HG02870 (cell line): ENCODE data around the gene CHID1.

Source experiments
- ATAC-seq: cut with Tn5 transposase; IDR thresholded peaks from one replicate; pipeline ENCODE4 v1.9.1; 2021; ENCODE audit warnings: mild to moderate bottlenecking, moderate library complexity; ENCODE audit not compliant: unreplicated experiment

The CHID1 gene

DNA sequence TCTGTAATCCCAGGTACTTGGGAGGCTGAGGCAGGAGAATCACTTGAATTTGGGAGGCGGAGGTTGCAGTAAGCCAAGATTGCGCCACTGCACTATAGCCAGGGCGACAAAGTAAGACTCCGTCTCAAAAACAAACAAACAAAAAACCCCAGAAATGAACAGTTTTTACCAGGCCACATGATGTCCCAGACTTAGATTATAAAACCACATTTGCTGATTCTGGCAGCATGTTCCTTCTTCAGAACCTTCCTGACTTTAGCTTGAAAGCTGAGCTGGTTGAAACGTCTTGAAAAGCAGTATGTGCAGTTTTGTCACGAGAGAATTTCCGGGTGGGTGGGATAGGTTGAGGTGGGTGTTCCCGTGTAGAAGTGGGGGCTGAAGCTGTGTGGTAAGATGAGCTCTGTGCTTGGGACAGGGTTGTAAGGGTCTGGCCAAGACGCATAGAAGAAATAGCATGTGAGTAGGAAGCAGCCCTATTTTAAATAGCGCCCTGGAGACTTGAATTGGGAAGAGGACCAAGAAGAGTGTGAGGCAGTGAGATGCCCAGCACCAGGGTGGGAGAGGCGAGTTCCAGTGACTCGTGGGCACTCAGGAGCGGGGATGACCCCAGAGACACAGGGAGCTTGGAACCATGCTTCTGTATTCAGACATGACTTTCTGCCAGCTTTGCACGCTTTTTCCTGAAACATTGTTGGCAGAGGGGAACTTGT is 22.7 kb upstream of the CHID1 start:
- no peak for ATAC-seq

DNA sequence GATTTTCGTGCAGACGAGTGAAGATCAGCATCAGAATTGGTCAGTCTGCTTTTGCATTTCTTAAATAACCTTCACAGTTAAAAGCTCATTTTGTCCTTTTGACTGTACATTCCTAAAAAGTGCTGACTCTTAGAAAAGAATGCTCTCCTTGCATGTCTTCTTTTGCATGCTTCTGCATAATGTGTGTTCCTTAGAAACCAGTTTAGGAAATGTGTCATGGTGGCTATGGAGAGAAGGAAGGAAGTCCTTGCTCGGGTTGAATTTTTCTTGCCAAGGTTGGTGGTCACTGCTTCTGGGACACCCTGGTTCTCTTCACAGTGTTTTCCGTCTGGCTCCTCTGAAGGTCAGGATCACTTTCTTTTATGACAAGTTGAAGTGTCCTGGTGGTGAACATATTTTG is 21.8 kb upstream of the CHID1 start:
- no peak for ATAC-seq

DNA sequence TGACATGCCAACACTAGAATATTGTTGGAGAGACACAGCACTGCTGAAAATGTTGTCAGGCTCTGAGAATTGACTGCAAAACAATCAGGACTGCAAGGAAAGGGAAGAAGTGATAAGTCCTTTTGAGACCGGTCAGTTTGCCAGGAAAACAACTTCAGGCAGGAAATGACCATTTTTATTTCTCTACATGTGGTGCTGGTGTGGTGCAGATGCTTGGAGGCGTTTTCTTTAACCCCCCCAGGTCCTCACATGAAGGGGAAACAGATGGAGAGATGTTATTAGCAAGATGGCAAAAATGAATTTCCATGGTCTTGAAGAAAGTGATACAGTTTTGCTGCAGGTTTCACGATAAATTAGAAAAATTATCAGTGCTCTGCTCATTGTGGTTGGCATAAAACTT is 20.8 kb upstream of the CHID1 start:
- ATAC-seq, result no peak

DNA sequence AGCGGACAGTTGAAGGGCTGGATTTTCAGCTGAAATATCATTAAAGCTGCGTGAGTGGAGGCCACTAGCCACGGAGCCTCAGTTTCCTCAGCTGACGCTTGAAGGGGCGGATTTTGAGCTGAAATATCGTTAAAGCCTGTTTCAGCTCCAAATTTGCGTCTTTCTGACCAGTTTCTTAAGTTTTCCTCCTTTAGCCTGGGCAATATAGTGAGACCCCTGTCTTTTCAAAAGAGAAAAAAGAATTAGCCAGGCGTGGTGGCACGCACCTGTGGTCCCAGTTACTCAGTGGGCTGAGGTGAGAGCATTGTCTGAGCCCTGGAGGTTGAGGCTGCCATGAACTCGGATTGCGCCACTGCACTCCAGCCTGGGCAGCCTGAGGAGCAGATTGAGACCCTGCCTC is 18.8 kb upstream of the CHID1 start:
- ATAC-seq, result no peak

DNA sequence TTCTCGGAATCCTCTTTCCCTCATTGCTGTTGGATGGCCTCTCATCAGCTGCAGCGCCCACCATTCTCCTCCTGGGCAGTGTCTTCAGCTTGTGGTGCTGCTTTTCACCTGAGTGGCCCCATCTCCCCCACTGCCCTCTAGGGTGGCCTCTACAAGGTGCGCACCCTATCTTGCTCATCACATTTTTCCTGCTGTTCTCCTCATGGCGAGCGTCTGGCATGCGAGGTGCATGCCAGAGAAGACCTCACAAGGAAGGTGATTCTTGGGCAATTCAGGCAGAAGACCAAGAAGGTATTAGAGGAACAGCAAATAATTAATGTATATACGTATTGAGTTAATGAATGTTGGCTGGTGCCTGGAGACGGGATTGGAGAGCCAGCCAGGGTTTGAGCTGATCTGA is 18.2 kb upstream of the CHID1 start:
- no peak for ATAC-seq

DNA sequence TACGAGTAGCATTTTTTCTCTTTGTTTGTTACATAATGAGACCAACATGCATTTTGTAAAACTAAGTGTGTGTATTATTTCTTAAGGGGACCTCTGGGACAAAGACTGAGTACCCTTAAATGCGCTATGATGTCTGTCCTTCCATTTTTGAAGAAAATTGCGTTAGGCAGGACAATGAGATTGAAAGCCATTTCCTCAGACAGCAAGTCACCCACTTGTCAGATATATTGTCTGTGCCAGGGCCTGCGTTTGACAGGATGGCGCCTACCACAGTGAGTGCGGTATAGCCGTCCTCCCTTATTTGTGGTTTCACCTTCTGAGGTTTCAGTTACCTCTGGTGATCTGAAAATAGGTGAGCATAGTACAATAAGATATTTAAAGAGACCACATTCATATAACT is 17.3 kb upstream of the CHID1 start:
- ATAC-seq, result no peak

DNA sequence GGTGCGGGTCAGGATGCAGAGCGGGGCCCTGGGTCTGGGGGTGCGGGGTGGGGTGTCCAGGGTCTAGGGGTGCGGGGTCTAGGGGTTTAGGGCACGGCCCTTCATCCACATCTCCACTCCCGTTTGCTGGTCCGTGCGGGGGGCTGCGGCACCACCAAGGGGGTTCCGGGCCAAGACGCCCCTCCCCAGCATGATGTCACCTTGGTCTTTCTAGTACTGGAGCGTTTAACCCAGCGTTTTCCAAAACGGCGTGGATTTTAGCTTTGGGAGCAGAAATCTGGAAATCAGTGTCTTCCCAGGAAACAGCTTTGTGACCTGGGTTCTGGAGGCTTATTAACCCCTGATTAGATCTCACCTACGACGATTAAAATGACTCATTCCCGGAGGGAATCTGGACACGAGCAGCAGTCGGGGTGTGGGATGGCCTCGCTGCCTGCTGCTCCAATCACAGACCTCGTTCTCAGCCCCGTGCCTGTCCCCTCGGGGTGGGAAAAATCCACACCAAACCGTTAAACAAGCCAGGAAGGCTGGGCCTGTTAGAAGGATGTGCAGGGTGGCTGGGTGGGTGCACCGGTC is 15.8 kb upstream of the CHID1 start:
- ATAC-seq, result no peak

DNA sequence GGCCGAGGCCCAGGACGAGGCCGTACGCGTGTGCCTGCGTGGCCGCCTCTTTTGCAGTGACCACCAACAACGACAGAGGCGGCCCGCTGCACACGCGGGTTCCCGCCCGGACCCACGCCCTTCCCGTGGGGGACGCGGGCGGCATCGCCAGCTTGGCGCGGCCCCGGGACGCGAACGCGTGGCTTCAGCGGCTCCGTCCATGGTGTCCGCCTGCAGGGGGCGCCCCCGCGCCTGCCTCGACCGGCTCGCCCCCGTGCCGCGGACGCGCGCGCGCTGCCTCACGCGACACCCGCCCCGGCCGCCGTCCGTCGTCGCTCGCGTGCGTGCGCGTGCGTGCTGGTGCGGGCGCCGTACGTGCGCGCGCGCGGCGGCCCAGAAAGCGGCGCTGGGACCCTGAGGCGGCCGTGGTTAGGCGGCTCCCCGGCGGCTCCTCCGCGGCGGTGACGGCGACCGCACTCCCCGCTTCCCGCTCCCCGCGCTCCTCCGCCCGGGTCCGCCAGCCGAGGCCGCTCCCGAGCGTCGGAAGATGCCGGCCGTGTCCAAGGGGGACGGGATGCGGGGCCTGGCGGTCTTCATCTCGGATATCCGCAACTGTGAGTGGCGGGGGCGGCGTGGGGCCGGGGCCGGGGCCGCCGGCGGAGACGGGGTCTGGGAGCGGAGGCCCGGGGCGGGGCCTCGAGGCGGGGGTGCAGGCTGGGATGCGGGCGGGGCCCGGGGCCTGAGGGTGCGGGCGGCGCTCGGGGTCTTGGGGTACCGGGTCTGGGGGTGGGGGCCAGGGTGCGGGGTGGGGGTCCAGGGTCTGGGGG is 15.1 kb upstream of the CHID1 start, which contains the start of gene AP2A2:
Gene AP2A2 (plus strand): TSS at position 375 of the 806 bp plus-strand sequence. CDS start 152 bp downstream, at position 527.
- peak; percentile 59 for ATAC-seq

DNA sequence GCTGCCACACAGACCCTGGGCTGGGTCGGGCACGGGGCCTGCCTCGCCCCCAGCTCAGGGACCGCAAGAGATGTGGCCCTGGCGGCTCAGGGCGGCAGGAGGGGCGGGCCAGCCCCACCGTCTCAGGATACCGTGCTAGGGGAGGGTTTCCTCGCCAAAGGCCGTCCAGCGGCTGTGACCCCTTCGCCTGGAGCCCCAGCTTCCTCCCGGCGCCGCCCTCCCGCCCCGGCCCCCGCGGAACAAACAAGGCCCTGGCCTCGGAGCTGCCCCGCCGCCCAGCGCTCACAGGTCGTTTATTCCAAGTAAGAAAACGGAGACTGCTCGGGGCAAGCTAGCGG is 14.5 kb upstream of the CHID1 start:
- no peak for ATAC-seq

DNA sequence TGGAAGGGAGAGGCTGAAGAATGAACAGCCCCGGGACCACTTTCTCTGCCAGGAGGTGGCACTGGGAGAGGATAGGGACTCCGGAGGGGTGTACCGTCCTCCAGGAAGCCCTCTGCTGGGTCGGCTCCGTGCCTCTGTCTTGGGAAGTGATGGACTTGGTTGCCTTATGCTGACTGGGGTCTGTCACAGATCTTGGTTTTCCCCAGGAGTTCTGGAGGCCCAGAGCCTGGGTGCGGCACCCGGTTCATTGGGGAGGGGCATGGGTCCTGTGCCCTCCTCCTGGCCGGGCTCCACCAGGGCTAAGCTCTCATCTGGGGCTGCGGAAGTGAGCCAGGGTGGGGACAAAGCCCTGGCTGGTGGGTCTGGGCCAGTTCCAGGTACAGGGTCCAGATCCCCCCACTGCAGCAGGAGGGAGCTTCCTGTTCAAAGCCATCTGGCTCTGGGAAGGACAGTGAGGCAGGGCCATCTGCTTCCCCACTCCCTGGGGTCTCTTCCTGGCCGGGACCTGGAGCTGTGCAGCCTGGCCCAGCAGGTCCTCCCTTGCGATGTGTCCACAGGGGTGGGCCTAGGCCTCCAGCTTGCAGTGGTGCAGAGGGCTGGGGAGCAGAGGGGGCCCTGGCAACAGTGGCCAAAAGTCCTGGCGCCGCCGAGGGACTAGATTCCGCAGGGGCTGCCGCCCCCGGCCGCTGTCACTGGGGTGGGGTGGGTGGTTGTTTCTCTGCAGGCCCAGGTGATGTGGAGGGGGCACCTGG is 14.0 kb upstream of the CHID1 start:
- no peak for ATAC-seq

DNA sequence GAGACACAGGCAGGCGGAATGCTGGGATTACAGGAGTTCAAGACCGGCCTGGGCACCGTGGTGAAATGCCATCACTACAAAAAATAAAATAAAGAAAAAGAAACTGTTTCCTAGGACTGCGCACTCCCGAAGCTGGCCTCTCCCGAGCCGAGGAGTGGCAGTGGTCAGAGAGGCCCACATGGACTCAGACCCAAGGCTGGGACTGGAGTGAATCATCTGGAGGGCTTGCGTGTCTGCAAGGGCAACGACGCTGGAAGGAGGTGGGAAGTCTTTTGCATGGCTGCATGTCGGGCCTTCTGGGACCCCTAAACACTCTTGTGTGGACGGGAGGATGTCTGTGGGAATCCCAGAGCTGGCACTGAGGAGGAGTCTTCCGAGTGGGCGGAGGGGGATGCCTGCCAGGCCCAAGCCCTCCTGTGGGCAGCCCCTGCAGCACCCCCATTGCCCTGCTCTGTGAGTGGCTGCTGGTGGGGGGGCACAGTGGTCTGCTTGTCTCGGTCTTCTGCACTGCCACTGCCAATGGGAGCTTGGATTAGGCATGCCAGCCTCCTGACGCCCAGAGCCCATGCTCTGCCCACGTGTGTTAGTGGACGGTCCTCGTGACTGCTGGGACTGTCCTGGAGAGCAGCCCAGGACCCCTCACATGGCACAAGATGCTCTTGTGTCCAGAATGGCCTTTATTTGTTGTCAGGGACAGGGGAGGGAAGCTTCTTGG is 13.2 kb upstream of the CHID1 start:
- ATAC-seq, result no peak

DNA sequence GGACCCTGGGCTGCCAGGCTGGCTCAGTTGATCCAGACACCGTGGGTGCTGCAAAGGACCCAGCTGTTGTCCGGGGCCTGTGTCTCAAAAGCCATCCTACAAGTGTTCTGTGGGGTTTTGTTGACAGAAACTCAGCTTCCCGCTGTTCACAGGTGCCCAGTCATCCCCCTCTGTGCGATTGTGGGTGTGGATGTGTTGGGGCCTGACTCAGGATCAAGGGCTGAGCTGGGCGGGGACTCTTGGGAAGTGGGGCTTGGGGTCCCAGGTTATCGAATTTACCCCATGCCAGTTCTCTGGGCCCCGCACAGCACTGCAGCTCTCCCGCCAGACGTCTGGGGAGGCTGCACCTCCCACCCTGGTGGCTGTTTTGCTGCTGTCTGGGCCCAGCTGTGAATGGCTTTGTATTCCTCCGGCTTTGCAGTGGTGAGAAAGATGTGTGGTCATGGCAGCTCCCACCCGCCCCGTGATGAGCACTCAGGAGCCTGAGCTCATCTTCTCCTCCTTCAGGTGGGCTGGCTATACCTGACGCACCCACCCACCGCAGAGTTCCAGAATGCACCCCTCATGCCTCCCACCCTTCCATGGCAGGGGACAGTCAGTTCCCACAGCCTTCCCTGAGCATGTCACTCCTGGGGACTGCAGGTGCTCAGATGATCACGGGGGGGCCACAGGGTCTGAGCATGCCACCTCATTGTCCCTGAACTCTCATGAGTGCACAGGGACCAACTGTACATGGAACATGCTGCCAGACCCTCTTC is 11.5 kb upstream of the CHID1 start:
- ATAC-seq, result no peak

DNA sequence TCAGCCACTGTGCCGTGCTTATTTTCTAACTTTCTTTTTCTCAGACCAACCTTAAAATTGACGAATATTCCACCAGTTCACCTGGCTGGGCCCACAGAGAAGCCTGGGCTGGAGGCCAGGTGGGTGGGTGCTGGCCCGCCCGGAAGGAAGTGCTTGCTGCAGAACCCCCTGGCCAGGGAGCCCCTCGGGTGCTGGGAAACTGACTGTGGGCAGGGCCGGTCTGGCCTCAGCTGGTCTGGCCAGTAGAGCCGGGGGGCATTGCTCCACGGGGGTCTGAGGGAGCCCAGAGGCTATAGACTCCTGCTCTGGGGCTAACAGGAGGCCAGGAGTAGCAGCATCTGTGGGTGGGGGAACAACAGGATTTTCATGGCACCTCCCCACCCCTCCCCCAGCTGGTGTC is 6.8 kb upstream of the CHID1 start:
- ATAC-seq, result no peak

DNA sequence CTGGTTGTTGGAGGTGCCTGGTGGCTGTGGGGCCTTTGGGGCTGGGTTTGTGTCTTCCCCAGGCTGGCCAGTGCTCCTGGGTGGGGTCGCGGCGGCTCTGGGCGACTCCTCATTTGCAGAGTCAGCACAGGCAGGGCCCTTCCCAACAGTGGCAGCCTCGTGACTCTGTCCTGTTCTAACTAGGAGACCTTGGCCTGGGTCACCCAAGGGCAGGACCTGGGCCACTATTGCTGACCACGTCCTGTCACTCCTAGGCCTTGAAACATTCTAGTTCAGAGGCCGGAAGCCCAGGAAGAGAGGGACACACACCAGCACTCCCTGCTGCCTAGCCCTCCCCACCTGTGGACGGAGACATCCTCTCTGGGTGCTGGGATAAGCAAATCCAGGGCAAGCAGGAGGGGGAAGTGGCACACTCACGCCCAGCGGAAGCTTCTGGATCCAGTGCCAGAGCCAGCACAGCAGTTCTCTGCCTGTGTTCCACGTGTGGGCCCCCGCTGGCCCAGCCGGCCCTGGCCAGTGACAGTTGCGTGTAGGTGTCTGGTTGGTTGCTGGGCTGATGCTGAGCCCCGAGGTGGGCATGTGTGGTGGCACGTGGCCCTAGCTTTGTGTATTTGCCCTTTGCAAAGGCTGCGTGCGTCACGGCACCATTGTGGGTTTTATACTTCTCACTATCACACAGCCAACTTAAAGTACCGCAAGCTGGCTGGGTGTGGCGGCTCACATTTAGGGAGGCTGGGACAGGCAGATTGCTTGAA is 4.3 kb upstream of the CHID1 start:
- no peak for ATAC-seq

DNA sequence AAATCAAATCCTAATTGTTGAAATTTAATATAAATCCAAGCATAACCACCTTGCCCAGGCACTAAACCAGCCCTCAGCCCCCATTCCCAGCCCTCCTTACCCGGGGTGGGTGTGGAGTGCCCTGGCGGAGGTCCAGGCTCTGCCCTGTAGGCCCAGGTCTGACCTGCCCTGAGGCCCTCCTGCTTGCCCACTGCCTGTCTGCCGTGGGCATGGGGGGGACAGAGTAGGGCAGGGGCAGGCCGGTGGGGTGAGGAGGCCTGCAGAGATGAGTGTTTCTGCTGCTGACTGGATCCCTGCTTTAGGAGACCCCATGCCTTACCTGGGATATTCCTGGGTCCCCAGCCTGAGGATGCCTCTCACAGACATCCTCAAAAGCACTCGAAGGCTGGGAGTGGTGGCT is 3.6 kb upstream of the CHID1 start:
- ATAC-seq, result no peak

DNA sequence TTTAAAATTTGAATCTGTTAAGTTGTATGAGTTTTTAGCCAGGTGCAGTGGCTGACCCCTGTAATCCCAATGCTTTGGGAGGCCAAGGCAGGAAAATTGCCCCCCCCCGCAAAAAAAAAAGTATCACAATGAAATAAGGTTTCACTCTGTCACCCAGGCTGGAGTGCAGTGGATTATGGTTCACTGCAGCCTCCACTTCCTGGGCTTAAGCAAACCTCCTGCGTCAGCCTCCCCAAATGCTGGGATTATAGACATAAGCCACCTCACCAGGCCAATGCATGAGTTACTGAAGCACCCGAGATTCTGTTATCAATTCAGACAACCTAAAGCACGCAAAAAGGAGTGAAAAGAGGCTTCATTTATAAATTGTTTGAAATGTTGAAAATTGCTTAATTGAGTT is 2.4 kb upstream of the CHID1 start:
- no peak for ATAC-seq

DNA sequence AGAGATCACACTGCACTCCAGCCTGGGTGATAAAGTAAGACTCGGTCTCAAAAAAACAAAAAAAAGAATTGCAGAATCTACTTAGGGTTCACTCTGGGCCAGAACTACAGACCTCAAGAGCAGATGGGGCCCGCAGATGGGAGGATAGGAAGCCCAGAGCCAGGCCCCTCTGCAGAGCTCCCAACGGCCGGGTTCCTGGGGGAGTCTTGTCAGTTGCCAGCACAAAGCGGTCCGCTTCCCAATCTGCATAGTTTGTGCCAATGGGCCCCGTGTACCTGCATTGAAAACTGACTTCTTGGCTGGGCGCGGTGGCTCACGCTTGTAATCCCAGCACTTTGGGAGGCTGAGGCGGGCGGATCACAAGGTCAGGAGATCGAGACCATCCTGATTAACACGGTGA is 1.7 kb upstream of the CHID1 start:
- no peak for ATAC-seq

DNA sequence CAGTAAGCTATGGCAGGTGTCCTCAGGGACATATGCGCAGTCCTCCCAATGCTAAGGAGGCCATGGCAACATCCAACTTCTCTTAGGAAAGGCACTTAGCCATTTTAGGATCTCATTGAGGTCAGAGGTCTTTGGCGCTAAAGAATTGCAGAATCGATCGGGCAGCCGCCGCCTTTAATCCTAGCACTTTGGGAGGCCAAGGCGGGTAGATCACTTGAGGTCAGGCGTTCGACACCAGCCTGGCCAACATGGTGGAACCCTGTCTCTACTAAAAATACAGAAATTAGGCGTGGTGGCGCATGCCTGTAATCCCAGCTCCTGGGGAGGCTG is 1.2 kb upstream of the CHID1 start:
- no peak for ATAC-seq

DNA sequence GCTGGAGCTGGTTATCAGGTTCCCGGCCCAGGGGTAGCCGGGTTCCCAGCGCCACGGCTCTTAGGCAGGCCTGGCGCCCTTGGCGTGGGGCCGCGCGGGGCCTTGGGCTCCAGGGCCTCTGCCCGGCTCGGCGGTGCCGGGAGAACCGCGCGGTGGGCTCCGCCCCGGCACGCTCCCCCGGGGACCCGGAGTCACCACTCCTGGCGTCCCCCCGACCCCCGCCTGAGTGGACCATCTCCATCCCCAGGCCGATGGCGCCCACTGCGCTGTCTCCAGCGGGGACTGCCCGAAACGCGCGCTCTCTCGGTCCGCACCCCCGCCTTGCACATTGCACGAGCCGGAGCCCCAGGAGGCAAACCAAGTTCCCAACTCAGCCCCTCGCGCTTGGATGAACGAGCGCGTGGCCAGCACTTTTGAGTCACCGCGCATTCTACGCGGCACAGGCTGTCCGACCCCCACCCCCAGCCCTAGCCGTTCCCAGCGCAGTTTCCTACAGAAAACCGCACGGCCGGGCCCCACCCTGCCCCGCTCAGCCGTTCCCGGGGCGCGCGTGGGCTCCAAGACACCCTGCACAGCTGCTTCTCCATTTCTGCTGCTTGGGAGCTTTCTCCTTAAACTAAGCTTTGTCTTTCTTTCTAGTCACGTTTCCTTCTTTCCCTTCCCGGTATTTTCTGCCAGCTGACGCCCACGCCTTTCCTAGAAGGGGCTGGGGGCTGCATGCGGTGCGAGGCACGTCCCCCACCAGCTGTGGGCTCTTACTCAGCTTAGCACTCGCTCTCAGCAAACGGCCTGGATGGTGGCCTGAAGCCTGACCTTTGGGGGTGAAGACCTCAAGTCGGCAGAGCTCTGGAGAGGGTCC is 650 bp upstream of the CHID1 start:
- peak; percentile 30 for ATAC-seq
